ENCODE data around the gene GALNTL6.

The GALNTL6 gene

DNA sequence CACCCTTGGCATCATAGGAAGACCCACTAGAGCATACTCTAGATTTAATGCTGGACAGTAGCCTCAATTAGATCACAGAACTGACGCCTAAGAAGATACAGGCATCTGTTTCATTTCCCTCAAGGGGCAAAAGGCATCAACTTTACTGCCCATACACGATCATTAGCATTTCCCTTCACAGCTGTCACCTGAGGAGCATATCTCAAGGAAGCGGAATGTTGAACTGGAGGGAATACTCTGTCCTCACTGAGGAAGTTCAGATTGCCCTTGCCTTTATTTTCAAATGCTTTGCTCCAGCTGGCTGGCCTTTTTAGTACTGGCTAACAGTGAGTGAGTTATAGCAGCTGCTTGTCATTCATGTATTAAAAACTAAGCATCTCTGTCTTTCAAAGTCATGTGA lies 847.0 kb downstream of the GALNTL6 start:
- no peak for ATAC-seq
- no peak overlapping the region for H3K27ac Mint-ChIP-seq
- no peaks in the 10 kb centered on the region for H3K27me3 Mint-ChIP-seq
- H3K36me3 Mint-ChIP-seq, result no peaks in the 10 kb centered on the region
- H3K4me3 Mint-ChIP-seq, result no peak overlapping the region
- no peaks in the 10 kb centered on the region for H3K9me3 Mint-ChIP-seq
- H3K4me1 Mint-ChIP-seq, result no peaks in the 10 kb centered on the region

DNA sequence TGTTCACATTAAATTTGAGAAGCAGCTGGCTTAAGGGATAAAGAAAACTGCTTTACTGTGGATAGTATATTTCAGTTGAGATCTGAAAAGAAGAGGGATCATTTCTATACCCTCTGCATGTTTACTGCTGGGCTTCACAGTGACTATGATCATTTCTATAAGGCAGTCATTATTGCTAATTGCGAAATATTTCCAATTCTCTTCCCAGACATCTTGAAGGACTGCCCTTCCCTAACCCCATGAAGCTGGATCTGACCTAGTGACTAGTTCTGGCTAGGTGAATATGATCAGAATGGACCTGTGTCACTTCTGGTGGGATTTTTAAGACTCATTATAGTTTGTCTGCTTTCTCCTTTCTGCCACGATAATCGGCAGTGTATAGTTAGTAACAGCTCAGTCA lies 848.9 kb downstream of the GALNTL6 start:
- Mint-ChIP-seq H3K4me1 (no peaks in the 10 kb centered on the region), H3K9me3 (no peaks in the 10 kb centered on the region), H3K36me3 (no peaks in the 10 kb centered on the region), H3K4me3 (no peak overlapping the region), H3K27ac (no peak overlapping the region), H3K27me3 (no peaks in the 10 kb centered on the region)
- ATAC-seq, result no peak

DNA sequence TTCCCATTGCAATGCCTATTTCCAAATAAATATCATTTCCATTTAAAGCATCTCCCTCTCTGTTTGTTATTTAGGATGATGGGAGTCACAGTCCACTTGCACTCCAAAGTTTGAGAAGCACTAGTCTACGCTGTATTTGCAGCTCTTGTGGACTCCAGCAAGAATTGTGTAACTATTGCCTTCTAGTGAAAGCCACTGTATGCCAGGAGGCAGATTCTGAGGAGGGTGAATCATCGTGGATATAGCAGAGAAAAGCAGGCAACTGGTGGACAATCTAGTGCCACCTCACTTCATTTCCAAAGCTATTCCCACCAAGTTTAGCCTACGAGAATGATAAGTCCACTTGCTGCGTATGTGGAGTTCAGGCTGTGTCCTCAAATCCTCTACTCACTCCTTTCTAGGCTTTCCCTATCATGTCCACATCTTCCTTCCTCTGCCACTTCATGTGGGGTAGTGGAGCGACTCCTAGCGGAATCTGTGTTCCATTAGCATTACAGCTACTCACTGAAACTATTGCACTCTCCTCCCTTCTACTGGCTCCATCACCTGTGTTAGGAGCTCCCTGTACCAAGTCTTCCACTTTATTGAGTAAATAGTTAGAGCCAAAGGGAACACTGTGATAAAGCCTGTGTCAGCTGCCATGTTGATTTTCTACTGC lies 853.6 kb downstream of the GALNTL6 start:
- no peak overlapping the region for H3K4me3 Mint-ChIP-seq
- no peaks in the 10 kb centered on the region for H3K4me1 Mint-ChIP-seq
- no peak for ATAC-seq
- no peaks in the 10 kb centered on the region for H3K36me3 Mint-ChIP-seq
- no peaks in the 10 kb centered on the region for H3K27me3 Mint-ChIP-seq
- H3K27ac Mint-ChIP-seq, result no peak overlapping the region
- no peaks in the 10 kb centered on the region for H3K9me3 Mint-ChIP-seq

DNA sequence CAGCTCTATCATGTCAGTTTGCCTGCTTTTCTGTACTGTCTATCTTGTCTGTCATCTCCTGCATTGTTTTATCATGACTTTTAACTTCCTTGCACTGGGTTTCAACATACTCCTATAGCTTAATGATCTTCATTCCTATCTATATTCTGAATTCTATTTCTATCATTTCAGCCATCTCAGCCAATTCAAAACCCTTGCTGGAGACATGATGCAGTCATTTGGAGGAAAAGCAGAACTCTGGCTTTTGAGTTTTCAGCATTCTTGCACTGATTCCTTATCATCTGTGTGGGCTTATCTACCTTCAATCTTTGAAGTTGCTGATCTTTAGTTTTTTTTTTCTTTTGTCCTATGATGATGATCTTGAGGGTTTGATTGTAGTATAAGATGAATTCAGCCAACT lies 861.6 kb downstream of the GALNTL6 start:
- Mint-ChIP-seq H3K4me1 (no peaks in the 10 kb centered on the region), H3K27ac (no peak overlapping the region), H3K9me3 (peaks cover 12% of the 10 kb centered on the region), H3K27me3 (no peaks in the 10 kb centered on the region), H3K36me3 (no peaks in the 10 kb centered on the region), H3K4me3 (no peak overlapping the region)
- ATAC-seq, result no peak

DNA sequence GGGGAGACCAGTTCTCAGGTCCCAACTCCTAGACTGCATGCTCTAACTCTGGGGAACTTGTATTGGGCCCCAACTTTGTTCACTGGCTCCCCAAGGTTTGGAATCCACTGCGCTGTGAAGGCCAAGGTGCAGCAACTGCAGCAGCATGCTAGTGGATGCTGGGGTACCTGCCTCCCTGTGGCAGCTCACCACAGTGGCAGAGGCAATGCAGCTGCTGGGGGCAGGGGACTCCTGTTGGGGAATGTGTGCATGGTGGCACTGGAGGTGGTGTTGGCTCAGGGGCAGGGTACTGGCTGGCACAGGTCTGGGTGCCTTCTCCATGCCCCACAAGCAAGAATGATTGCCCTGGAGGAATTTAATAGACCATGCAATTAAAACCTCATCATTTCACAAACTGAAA lies 862.0 kb downstream of the GALNTL6 start:
- Mint-ChIP-seq H3K27me3 (no peaks in the 10 kb centered on the region), H3K9me3 (peaks cover 12% of the 10 kb centered on the region), H3K4me1 (no peaks in the 10 kb centered on the region), H3K27ac (no peak overlapping the region), H3K4me3 (no peak overlapping the region), H3K36me3 (no peaks in the 10 kb centered on the region)
- ATAC-seq, result no peak

DNA sequence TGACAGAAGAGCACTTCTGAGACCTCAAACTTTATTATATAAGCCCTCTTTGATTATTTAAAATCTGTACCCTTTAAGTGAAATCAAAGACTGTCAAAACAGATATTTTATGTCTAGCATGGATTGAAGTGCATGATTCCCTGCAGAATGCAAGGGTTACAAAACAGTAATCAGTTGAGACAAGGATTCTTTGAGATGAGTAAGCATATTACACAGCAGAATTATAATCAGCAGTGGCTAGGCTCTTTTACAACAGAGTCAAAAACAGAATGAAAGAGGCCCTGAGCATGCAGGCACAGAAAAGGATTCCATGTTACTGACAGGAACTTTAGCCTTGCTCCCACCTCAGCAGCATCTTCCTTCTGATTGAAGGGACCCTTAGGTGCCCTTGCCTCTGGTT lies 867.5 kb downstream of the GALNTL6 start:
- ATAC-seq, result no peak
- no peaks in the 10 kb centered on the region for H3K27me3 Mint-ChIP-seq
- H3K4me3 Mint-ChIP-seq, result no peak overlapping the region
- no peak overlapping the region for H3K27ac Mint-ChIP-seq
- no peaks in the 10 kb centered on the region for H3K4me1 Mint-ChIP-seq
- no peaks in the 10 kb centered on the region for H3K36me3 Mint-ChIP-seq
- no peaks in the 10 kb centered on the region for H3K9me3 Mint-ChIP-seq

DNA sequence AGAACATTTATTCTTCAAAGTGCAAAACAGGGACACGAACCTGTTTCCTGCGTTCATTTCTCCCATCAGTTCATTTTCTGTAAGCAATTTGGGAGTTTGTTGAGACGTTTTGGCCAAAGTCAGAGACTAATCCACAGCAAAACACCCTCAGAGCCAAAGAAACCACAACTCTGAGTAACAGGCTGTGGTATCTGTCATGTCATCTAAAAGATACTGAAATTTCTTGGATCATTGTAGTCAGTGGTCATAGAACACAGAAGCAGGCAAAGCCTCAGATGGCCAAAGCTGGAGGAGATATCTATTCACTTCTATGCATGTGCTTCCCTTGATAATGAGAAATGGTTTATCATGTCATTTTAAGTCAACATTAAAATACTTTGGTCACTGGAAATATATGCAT lies 869.8 kb downstream of the GALNTL6 start:
- H3K27ac Mint-ChIP-seq, result no peak overlapping the region
- no peaks in the 10 kb centered on the region for H3K36me3 Mint-ChIP-seq

DNA sequence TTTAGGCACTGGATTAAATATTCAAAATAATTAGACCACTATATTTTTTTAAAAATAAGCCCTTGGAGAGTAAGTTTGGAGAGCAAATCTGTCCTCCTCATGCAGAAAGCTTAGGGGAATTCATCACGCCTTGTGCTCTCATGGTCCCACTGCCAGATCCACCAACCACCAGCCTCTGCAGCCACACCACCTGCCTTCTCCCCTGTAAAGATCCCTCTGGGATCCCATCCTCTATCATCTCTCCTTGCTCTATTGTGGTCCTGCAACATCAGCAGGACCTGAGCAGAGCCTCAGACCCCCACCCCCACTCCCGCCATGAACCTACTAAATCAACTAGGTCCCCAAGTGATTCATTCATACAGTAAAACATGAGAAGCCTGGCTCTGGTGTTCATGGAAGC lies 872.8 kb downstream of the GALNTL6 start:
- Mint-ChIP-seq H3K27me3 (no peaks in the 10 kb centered on the region), H3K27ac (no peak overlapping the region), H3K4me3 (no peak overlapping the region), H3K36me3 (no peaks in the 10 kb centered on the region), H3K9me3 (peaks cover 3% of the 10 kb centered on the region), H3K4me1 (no peaks in the 10 kb centered on the region)
- no peak for ATAC-seq

More for the DNA sequence above, 869.8 kb downstream of the GALNTL6 start:
- no peak for ATAC-seq
- Mint-ChIP-seq H3K9me3 (no peaks in the 10 kb centered on the region), H3K4me1 (no peaks in the 10 kb centered on the region), H3K4me3 (no peak overlapping the region), H3K27me3 (no peaks in the 10 kb centered on the region)

DNA sequence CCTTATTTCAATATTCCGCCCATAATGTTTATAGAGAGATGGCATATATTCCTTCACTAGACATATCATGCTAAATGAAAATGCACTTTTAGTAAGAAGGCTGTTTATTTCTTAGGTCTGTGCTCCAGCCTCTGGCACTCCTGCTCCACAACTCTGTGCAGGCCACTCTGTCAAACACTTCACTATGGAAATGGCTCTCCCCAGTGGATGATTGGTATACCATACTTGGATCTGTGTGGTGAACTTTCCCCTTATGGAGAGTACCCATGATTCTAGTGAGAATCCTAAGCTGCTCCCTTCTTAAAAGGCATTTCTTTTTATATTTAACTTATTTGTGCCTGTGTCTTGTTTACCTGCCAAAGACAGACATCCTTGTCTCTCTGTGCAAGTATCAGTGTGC lies 875.3 kb downstream of the GALNTL6 start:
- no peaks in the 10 kb centered on the region for H3K27me3 Mint-ChIP-seq
- no peak for ATAC-seq
- no peak overlapping the region for H3K4me3 Mint-ChIP-seq
- H3K4me1 Mint-ChIP-seq, result no peaks in the 10 kb centered on the region
- no peaks in the 10 kb centered on the region for H3K36me3 Mint-ChIP-seq
- no peak overlapping the region for H3K27ac Mint-ChIP-seq
- peaks cover 10% of the 10 kb centered on the region for H3K9me3 Mint-ChIP-seq

DNA sequence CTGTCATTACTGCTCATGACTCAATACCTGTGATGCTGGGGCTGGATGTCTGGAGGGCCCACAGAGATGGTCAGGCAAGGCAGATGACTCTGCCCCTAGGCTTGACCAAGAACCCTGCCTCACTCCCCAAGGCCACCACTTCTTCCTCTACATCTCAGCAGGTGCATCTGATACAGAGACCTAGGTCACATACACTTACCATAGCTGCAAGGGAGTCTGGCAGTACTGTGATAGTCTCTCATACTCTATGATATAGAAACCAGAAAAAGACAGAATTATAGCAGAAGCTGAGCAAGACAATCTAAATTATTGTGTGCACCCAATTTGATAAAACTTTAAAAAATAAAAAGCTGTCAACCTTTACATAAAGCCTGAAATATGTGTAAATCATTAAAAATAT lies 878.3 kb downstream of the GALNTL6 start:
- Mint-ChIP-seq H3K4me1 (no peaks in the 10 kb centered on the region), H3K27me3 (no peaks in the 10 kb centered on the region), H3K27ac (no peak overlapping the region), H3K9me3 (peaks cover 10% of the 10 kb centered on the region), H3K4me3 (no peak overlapping the region), H3K36me3 (no peaks in the 10 kb centered on the region)
- ATAC-seq, result no peak

DNA sequence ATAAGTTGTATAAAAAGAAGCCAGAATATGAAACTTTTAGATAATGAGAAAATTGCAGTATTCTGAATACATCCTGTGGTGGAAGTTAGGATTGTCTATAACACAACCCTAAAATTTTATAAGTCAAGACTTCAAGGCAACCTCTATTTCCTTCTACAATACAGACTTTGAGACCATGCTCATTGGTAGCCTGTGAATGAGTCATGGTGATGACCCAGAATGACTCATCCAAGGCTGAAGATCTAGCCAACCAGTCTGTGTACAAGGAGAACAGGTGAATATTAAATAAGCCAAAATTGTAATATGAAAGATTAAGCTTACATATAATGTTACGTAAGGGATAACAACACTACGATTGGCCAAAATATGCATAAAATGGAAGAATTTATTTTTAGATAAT lies 879.5 kb downstream of the GALNTL6 start:
- Mint-ChIP-seq H3K4me1 (no peaks in the 10 kb centered on the region), H3K27me3 (no peaks in the 10 kb centered on the region), H3K9me3 (peaks cover 10% of the 10 kb centered on the region), H3K27ac (no peak overlapping the region), H3K36me3 (no peaks in the 10 kb centered on the region), H3K4me3 (no peak overlapping the region)
- no peak for ATAC-seq

DNA sequence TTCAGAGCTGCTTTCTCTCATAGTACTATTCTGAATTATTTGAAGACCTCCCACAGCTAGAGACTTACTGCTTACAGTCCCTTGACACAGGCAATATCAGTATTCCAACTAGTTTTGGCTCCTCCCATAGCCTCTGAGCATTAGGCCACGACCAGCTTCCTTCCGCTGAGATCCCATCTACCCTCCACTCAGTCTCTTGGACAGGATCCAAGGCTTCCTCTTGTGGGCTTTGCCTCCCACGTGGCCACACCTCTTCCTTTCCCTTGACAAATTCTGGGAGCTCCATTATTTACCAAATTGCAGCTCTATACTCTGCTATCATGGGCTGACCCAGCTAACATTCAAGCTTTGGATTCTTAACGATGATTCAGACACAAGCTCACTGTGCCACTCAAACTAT lies 885.1 kb downstream of the GALNTL6 start:
- Mint-ChIP-seq H3K27ac (no peak overlapping the region), H3K36me3 (no peaks in the 10 kb centered on the region), H3K4me3 (no peak overlapping the region), H3K27me3 (no peaks in the 10 kb centered on the region), H3K9me3 (peaks cover 3% of the 10 kb centered on the region), H3K4me1 (no peaks in the 10 kb centered on the region)
- no peak for ATAC-seq

DNA sequence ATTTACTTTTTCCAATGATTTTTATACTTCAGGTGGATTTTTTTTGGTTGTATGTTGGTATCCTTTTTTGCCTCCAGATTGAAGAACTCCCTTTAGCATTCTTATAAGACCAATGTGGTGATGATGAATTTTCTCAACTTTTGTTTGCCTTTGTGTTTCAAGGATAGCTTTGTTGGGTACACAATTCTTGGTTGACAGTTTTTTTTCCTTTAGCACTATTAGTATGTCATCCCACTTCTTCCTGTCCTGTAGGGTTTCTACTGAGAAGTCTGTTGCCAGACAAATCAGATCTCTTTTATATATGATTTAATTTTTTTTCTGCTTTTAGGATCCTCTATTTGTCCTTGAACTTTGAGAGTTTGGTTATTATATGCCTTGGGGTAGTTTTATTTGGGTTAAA lies 892.4 kb downstream of the GALNTL6 start:
- no peaks in the 10 kb centered on the region for H3K4me1 Mint-ChIP-seq
- peaks cover 19% of the 10 kb centered on the region for H3K9me3 Mint-ChIP-seq
- H3K27ac Mint-ChIP-seq, result no peak overlapping the region
- no peak overlapping the region for H3K4me3 Mint-ChIP-seq
- no peak for ATAC-seq
- H3K36me3 Mint-ChIP-seq, result no peaks in the 10 kb centered on the region
- H3K27me3 Mint-ChIP-seq, result no peaks in the 10 kb centered on the region

DNA sequence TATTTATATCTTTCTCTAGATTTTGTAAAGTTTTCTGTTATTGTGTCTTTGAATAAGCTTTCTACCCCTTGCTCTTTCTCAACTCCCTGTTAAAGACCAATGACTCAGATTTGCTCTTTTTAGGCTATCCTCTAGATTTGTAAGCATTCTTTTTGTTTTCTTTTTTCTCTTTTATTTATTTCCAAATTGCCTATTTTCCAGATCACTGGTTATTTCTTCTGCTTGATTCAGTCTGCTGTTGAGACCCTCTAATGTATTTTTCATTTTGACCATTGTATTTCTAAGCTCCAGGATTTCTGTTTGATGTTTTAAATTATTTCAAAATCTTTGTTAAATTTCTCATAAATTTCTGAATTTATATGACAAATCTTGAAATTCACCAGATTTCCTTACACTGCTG lies 892.8 kb downstream of the GALNTL6 start:
- Mint-ChIP-seq H3K36me3 (no peaks in the 10 kb centered on the region), H3K9me3 (peaks cover 19% of the 10 kb centered on the region), H3K4me1 (no peaks in the 10 kb centered on the region), H3K4me3 (no peak overlapping the region), H3K27me3 (no peaks in the 10 kb centered on the region), H3K27ac (no peak overlapping the region)
- no peak for ATAC-seq

DNA sequence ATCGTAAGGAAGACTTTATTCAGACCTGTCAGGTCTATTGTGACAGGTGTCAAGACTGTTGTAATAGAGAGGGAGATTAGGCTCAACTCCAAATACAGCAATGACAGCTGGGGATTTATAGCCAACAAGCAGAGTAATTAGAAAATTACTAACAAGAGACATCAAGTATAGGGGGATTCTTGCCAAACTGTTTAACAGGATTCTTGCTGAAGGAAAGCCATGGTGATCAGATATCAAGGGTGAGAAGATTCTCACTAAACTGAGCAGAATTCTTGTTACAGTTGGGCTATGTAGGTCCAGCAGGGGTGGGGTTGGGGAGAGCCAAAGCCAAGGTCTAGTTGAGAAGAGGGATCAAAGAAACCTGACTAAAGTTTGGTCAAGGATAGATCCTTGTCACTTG lies 894.4 kb downstream of the GALNTL6 start:
- H3K36me3 Mint-ChIP-seq, result no peaks in the 10 kb centered on the region
- no peaks in the 10 kb centered on the region for H3K4me1 Mint-ChIP-seq
- peaks cover 19% of the 10 kb centered on the region for H3K9me3 Mint-ChIP-seq
- H3K4me3 Mint-ChIP-seq, result no peak overlapping the region
- H3K27me3 Mint-ChIP-seq, result no peaks in the 10 kb centered on the region
- no peak overlapping the region for H3K27ac Mint-ChIP-seq
- ATAC-seq, result no peak

DNA sequence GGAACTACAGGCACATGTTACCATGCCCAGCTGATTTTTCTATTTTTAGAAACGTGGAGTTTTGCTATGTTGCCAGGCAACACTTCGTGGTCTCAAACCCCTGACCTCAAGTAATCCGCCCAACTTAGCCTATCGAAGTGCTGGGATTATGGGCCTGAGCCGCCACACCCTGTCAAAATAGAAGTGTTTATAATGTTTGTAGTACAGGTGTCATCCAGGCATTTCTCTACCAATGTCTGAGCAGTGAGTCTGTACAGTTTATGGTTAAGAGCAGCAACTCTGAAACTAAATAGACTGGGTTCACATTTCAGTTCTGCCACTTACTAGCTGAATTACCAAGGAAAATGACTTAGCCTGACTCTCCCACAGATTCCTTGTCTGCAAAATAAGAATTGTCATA lies 895.0 kb downstream of the GALNTL6 start:
- no peak for ATAC-seq
- Mint-ChIP-seq H3K4me3 (no peak overlapping the region), H3K27ac (no peak overlapping the region), H3K36me3 (no peaks in the 10 kb centered on the region), H3K27me3 (no peaks in the 10 kb centered on the region), H3K9me3 (peaks cover 19% of the 10 kb centered on the region), H3K4me1 (no peaks in the 10 kb centered on the region)

DNA sequence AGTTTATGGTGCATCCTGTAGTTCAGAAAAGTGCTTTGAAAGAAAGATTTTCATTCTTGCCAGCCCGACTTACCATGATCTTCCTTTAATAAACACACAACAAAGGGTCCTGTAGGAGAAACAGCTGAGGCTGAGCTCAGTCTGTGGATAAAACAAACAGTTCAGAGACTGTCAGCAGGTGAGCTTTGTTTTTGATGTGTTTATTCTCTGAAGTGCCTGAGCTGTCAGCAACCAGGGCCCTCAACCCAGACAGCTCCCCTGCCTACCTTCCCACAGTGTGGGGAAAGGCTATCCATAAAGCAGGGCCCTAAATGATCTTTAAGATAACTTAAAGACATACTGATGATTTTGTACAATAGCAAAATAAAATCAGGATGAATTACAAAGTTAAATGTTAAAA lies 896.2 kb downstream of the GALNTL6 start:
- Mint-ChIP-seq H3K36me3 (no peaks in the 10 kb centered on the region), H3K27ac (no peak overlapping the region), H3K4me1 (no peaks in the 10 kb centered on the region), H3K27me3 (no peaks in the 10 kb centered on the region), H3K4me3 (no peak overlapping the region), H3K9me3 (peaks cover 13% of the 10 kb centered on the region)
- ATAC-seq, result no peak

Data from stimulated activated memory B cell treated with anti-CD40 and anti-IgM and Interleukin-4, amounts not matched to agents 10 μg/mL and 1 μg/mL and 100 μg/mL, for 72 hours (primary cell).